B cell (primary cell): ENCODE results near the gene CAPZB.

Experiments
- EZH2 ChIP-seq: IDR thresholded peaks from 2 replicates; pipeline ENCODE4 v1.6.1; 2012; ENCODE audit warnings: borderline replicate concordance, low read depth, mild to moderate bottlenecking, moderate library complexity, low read length; ENCODE audit not compliant: insufficient read depth, poor library complexity, severe bottlenecking
- TF ChIP-seq, protein P1 (sequence below): fragments of 200-600 bp; IDR thresholded peaks from one replicate; pipeline ENCODE4 v1.8.0; 2022; ENCODE audit warnings: antibody characterized with exemption, mild to moderate bottlenecking

DNA sequence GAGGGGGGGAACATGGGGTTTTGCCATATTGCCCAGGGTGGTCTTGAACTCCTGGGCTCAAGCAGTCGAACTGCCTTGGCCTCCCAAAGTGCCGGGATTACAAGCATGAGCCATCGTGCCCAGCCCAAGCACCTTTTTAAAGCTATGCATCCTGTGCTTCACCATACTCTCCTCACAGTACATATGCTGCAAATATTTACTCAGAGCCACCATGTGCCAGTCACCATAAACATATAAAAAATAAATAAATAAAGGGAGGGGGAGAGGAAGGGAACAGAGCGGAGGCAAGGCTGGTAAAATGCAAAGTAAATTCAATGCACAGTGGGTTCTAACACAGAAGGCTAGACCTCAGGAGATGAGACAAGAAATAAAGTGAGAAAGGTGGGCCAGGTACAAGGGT, 64.7 kb downstream of the CAPZB start:
- TF ChIP-seq, protein P1, sequence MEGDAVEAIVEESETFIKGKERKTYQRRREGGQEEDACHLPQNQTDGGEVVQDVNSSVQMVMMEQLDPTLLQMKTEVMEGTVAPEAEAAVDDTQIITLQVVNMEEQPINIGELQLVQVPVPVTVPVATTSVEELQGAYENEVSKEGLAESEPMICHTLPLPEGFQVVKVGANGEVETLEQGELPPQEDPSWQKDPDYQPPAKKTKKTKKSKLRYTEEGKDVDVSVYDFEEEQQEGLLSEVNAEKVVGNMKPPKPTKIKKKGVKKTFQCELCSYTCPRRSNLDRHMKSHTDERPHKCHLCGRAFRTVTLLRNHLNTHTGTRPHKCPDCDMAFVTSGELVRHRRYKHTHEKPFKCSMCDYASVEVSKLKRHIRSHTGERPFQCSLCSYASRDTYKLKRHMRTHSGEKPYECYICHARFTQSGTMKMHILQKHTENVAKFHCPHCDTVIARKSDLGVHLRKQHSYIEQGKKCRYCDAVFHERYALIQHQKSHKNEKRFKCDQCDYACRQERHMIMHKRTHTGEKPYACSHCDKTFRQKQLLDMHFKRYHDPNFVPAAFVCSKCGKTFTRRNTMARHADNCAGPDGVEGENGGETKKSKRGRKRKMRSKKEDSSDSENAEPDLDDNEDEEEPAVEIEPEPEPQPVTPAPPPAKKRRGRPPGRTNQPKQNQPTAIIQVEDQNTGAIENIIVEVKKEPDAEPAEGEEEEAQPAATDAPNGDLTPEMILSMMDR: no peak
- TF ChIP-seq EZH2: no peak
